ENCODE measurements around the gene LYRM2.

The LYRM2 gene

GRCh38 chr6:89667872-89668556 is 29.5 kb upstream of the LYRM2 start:
- no peak overlapping the region for H3K4me3 ChIP-seq (ENCODE audit: low read depth, low read length)
- DNase-seq (ENCODE audit: low read depth): no peak
- no peak for TF ChIP-seq CTCF (IDR thresholded peaks at IDR 0.05; ENCODE audit: control insufficient read depth, extremely low read depth, insufficient read depth)

GRCh38 chr6:89662659-89663223 is 24.2 kb upstream of the LYRM2 start:
- H3K4me3 ChIP-seq (ENCODE audit: low read depth, low read length): no peak overlapping the region
- TF ChIP-seq CTCF (IDR thresholded peaks at IDR 0.05; ENCODE audit: control insufficient read depth, extremely low read depth, insufficient read depth): no peak
- DNase-seq (ENCODE audit: low read depth): no peak

- no peak for TF ChIP-seq CTCF (IDR thresholded peaks at IDR 0.05; ENCODE audit: control insufficient read depth, extremely low read depth, insufficient read depth)
- DNase-seq (ENCODE audit: low read depth): no peak
- H3K4me3 ChIP-seq (ENCODE audit: low read depth, low read length): no peak overlapping the region
Observed at GRCh38 chr6:89661559-89661958, 23.0 kb upstream of the LYRM2 start.

- no peak for TF ChIP-seq CTCF (IDR thresholded peaks at IDR 0.05; ENCODE audit: control insufficient read depth, extremely low read depth, insufficient read depth)
- DNase-seq (ENCODE audit: low read depth): no peak
- H3K4me3 ChIP-seq (ENCODE audit: low read depth, low read length): no peak overlapping the region
Observed at GRCh38 chr6:89660981-89661380, 22.4 kb upstream of the LYRM2 start.

DNA sequence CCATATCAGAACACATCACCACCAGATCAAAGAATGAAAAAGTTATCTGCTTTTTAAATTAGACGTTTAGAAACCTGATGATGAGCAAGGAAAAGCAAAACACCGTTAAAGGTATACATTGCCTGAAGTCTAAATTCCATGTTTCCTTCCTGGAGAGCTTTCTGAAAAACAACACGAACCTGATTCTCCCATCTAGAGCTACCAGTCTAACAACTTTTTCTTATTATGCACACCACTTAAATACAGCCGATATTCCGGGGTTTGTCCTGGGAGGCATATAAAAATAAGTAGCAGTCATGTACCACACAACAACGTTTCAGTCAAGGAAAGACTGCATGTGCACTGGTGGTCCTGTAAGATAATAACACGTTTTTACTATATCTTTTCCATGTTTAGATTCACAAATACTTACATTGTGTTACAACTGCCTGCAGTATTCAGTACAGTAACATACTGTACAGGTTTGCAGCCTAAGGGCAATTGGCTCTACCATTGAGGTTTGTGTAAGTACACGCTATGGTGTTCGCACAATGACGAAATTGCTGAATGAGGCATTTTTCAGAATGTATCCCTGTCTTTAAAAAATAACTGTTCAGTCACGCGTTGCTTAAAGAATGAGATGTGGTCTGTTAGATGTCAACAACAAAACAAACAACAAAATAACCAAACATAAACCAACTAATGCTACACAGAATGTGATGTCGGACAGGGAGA is 19.1 kb upstream of the LYRM2 start:
- TF ChIP-seq CTCF (IDR thresholded peaks at IDR 0.05; ENCODE audit: control insufficient read depth, extremely low read depth, insufficient read depth): no peak
- no peak for DNase-seq (ENCODE audit: low read depth)
- H3K4me3 ChIP-seq (ENCODE audit: low read depth, low read length): no peak overlapping the region

DNA sequence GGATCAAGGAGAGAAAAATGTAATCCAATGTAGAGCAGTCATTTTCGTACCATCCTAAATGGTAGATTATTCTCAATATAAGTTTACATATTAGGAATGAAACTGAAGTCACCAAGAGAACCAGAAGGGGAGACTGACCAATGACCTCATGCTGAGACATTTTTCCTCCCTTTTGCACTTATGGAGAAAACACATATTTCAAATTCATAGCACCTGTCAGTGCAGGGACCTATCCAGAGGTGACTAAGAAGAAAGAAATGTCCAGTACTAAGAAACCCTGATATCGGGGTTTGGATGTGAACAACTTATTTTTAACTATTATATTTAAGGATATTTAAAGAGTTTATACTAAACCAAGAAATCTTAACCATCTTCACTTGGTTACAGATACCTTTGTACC is 16.6 kb upstream of the LYRM2 start:
- no peak overlapping the region for H3K4me3 ChIP-seq (ENCODE audit: low read depth, low read length)
- no peak for TF ChIP-seq CTCF (IDR thresholded peaks at IDR 0.05; ENCODE audit: control insufficient read depth, extremely low read depth, insufficient read depth)
- no peak for DNase-seq (ENCODE audit: low read depth)
